Lower lobe of right lung (tissue), 2 donors: ENCODE data around the gene SRRT. TPM values are rescaled to one million over a fixed set of nuclear protein-coding genes. Genes with fewer than 3 reads are reported as not detected.

ENCODE experiments used
- ATAC-seq, 2 donors: fragments of 200-7000 bp; cut with Tn5 transposase; one replicate each; pipeline ENCODE4 v1.9.1; 2020 to 2022; ENCODE audit warnings: mild to moderate bottlenecking in 2 of 2, moderate library complexity in 2 of 2
- DNase-seq: peaks from one replicate; pipeline ENCODE4 v3.0.0-alpha.2; 2020
- H3K27ac ChIP-seq: fragments of 200-600 bp; one replicate; pipeline ENCODE4 v1.8.0; 2022
- H3K27me3 ChIP-seq: fragments of 200-600 bp; one replicate; pipeline ENCODE4 v1.8.0; 2022; ENCODE audit warnings: low read depth
- H3K36me3 ChIP-seq: fragments of 200-600 bp; one replicate; pipeline ENCODE4 v1.8.0; 2022; ENCODE audit warnings: mild to moderate bottlenecking
- H3K4me1 ChIP-seq: fragments of 200-600 bp; one replicate; pipeline ENCODE4 v1.8.0; 2022
- H3K4me3 ChIP-seq: fragments of 200-600 bp; one replicate; pipeline ENCODE4 v1.8.0; 2022; ENCODE audit warnings: mild to moderate bottlenecking
- H3K9me3 ChIP-seq: fragments of 200-600 bp; one replicate; pipeline ENCODE4 v1.8.0; 2022
- CTCF ChIP-seq: fragments of 200-600 bp; IDR thresholded peaks from one replicate; pipeline ENCODE4 v1.8.0; 2022; ENCODE audit warnings: antibody characterized with exemption, mild to moderate bottlenecking
- intact Hi-C: fragments of 100-400 bp; cut with DNase I; formaldehyde crosslinking; loops from one replicate; pipeline ENCODE4 v1.11.0; 2022
- total RNA-seq: library from RNA; stranded (reverse); fragmentation: NEBNext Ultra II Directional; extraction: Animal tissue kit (Norgen Biotek cat#: 25700); gene quantifications from one replicate; pipeline ENCODE4 v1.2.1, GENCODE V29; 2021
- donor health status: DM: no; HTN: yes; CAD: no; lungs with severe emphysema.

SRRT gene
- total RNA-seq, 1 donor from 2014 or later, result 105 TPM

- Histone ChIP-seq H3K9me3 (no peaks in the 10 kb centered on the region), H3K27ac (peak overlapping the region; percentile 96), H3K27me3 (no peaks in the 10 kb centered on the region), H3K4me3 (peak overlapping the region; percentile 86), H3K36me3 (peaks cover 29% of the 10 kb centered on the region), H3K4me1 (peaks cover 46% of the 10 kb centered on the region)
- TF ChIP-seq CTCF, result no peak
- intact Hi-C loops, result no loop called here
- no peak for ATAC-seq
- no peak for DNase-seq
Observed at GRCh38 chr7:100865372-100865911, 9.5 kb upstream of the SRRT start.

GRCh38 chr7:100865938-100866728, 8.8 kb upstream of the SRRT start:
- intact Hi-C loops, result no loop called here
- peaks cover 29% of the 10 kb centered on the region for H3K36me3 ChIP-seq
- TF ChIP-seq CTCF, result no peak
- peak; percentile 89 for DNase-seq
- ATAC-seq, result peak; percentile 72
- H3K4me1 ChIP-seq, result peaks cover 46% of the 10 kb centered on the region
- H3K4me3 ChIP-seq, result peak overlapping the region; percentile 86
- H3K9me3 ChIP-seq, result no peaks in the 10 kb centered on the region
- H3K27me3 ChIP-seq, result no peaks in the 10 kb centered on the region
- H3K27ac ChIP-seq, result peak overlapping the region; percentile 96

- intact Hi-C loops, result no loop called here
- H3K4me3 ChIP-seq, result peak overlapping the region; percentile 86
- no peaks in the 10 kb centered on the region for H3K27me3 ChIP-seq
- no peaks in the 10 kb centered on the region for H3K9me3 ChIP-seq
- peaks cover 29% of the 10 kb centered on the region for H3K36me3 ChIP-seq
- H3K4me1 ChIP-seq, result peaks cover 46% of the 10 kb centered on the region
- no peak for TF ChIP-seq CTCF
- H3K27ac ChIP-seq, result peak overlapping the region; percentile 96
- DNase-seq, result no peak
- ATAC-seq, result no peak
Observed at GRCh38 chr7:100866729-100867039, 8.2 kb upstream of the SRRT start.

GRCh38 chr7:100867040-100867775, 7.7 kb upstream of the SRRT start, which contains the start of gene TRIP6:
TSS of gene TRIP6 (plus strand) at chr7:100867387. CDS start at chr7:100867498, 111 bp downstream.
- Histone ChIP-seq H3K27me3 (no peaks in the 10 kb centered on the region), H3K4me1 (peaks cover 46% of the 10 kb centered on the region), H3K4me3 (peak within 1 kb of the TSS; percentile 86), H3K36me3 (peaks cover 29% of the 10 kb centered on the region), H3K9me3 (no peaks in the 10 kb centered on the region), H3K27ac (peak within 1 kb of the TSS; percentile 96)
- no peak for TF ChIP-seq CTCF
- intact Hi-C loops, result no loop called here
- ATAC-seq (peak; percentile 83 to 88), DNase-seq (peak; percentile 88)

- intact Hi-C loops, result no loop called here
- Histone ChIP-seq H3K27me3 (no peaks in the 10 kb centered on the region), H3K4me3 (peak overlapping the region; percentile 86), H3K4me1 (peaks cover 46% of the 10 kb centered on the region), H3K36me3 (peaks cover 31% of the 10 kb centered on the region), H3K9me3 (no peaks in the 10 kb centered on the region), H3K27ac (peak overlapping the region; percentile 96)
- DNase-seq (no peak), ATAC-seq (peak; percentile 3 to 7)
- TF ChIP-seq CTCF, result no peak
Observed at GRCh38 chr7:100867776-100868485, 7.0 kb upstream of the SRRT start.
